B cell (primary cell): ENCODE data around the gene NUDT15. TPM values are rescaled to one million over a fixed set of nuclear protein-coding genes. Genes with fewer than 3 reads are reported as not detected.

Experiments used
- ATAC-seq: fragments of 200-7000 bp; cut with Tn5 transposase; one replicate; pipeline ENCODE4 v1.10.0; 2021; ENCODE audit warnings: low read depth, mild to moderate bottlenecking, moderate number of reproducible peaks, moderate library complexity
- CTCF ChIA-PET: fragments of 350-600 bp; sonication (Branson Sonifier 250); formaldehyde crosslinking; loops from one replicate; lab custom pipeline; 2021; ENCODE audit warnings: antibody characterized with exemption, inconsistent platforms; lab: Charles Lee
- POLR2A ChIA-PET: fragments of 350-600 bp; sonication (Branson Sonifier 250); formaldehyde crosslinking; loops from one replicate; lab custom pipeline; 2021; ENCODE audit warnings: antibody characterized with exemption; lab: Charles Lee
- DNase-seq: peaks from one replicate; pipeline ENCODE4 v3.0.0; 2013
- H2AFZ ChIP-seq: 2 replicates; pipeline ENCODE4 v1.6.1; 2012; ENCODE audit warnings: mild to moderate bottlenecking, low read depth, low read length; ENCODE audit not compliant: insufficient read depth, poor library complexity, severe bottlenecking
- H3K27ac ChIP-seq, 2 donors: 1 replicate in 1 of 2; 2 replicates in 1 of 2; pipeline ENCODE4 v1.5.1; 2012 to 2013; ENCODE audit warnings: low read length in 2 of 2, mild to moderate bottlenecking in 2 of 2, moderate library complexity in 1 of 2
- H3K27me3 ChIP-seq, 4 experiments: fragments of 200-600 bp in 1 of 4; sonication (generic) in 1 of 4; replicated peaks in 1 of 4; 1 replicate in 2 of 4; 2 replicates in 2 of 4; pipeline versions ENCODE4 v1.6.1 to v1.7.0; 2013 to 2016; ENCODE audit warnings: low read length in 3 of 4, mild to moderate bottlenecking in 2 of 4, mixed read lengths in 1 of 4, moderate library complexity in 1 of 4; ENCODE audit not compliant: insufficient read depth in 4 of 4, control insufficient read depth in 3 of 4; ENCODE audit errors: control extremely low read depth in 1 of 4
- H3K36me3 ChIP-seq, 2 experiments: replicated peaks in 1 of 2; 1 replicate in 1 of 2; 2 replicates in 1 of 2; pipeline versions ENCODE4 v1.6.1 to v1.7.1; 2013; ENCODE audit warnings: low read length in 1 of 2; ENCODE audit not compliant: insufficient read depth in 2 of 2, control insufficient read depth in 1 of 2; ENCODE audit errors: control extremely low read depth in 1 of 2, extremely low read depth in 1 of 2
- H3K4me1 ChIP-seq, 2 donors: fragments of 200-600 bp in 1 of 2; sonication (generic) in 1 of 2; 1 replicate in 1 of 2; 2 replicates in 1 of 2; pipeline versions ENCODE4 v1.5.1 to v1.6.1; 2013 to 2017; ENCODE audit warnings: low read length in 2 of 2; ENCODE audit not compliant: control insufficient read depth in 2 of 2, insufficient read depth in 2 of 2
- H3K4me2 ChIP-seq: replicated peaks from 2 replicates; pipeline ENCODE3; 2012; ENCODE audit warnings: mild to moderate bottlenecking, low read depth, low read length; ENCODE audit not compliant: poor library complexity, severe bottlenecking
- H3K4me3 ChIP-seq, 5 experiments: fragments of 200-600 bp in 1 of 5; sonication (generic) in 1 of 5; 1 replicate in 3 of 5; 2 replicates in 2 of 5; pipeline versions ENCODE4 v1.5.1 to v1.7.0; 2011 to 2016; ENCODE audit warnings: low read length in 4 of 5, mild to moderate bottlenecking in 4 of 5, low read depth in 2 of 5, control low read depth in 1 of 5, moderate library complexity in 1 of 5; ENCODE audit not compliant: insufficient read depth in 1 of 5; ENCODE audit errors: control extremely low read depth in 1 of 5, extremely low read depth in 1 of 5
- H3K79me2 ChIP-seq: fragments of 200-600 bp; sonication (generic); one replicate; pipeline ENCODE4 v1.6.0; 2016; ENCODE audit warnings: low read length; ENCODE audit not compliant: control insufficient read depth, insufficient read depth
- H3K9ac ChIP-seq: fragments of 200-600 bp; sonication (generic); 2 replicates; pipeline ENCODE4 v1.6.1; 2017; ENCODE audit warnings: mild to moderate bottlenecking, low read length, moderate library complexity
- H3K9me3 ChIP-seq, 3 donors: one replicate each; pipeline versions ENCODE4 v1.6.1 to v1.7.1; 2013; ENCODE audit warnings: low read length in 2 of 3; ENCODE audit not compliant: control insufficient read depth in 2 of 3, insufficient read depth in 1 of 3; ENCODE audit errors: control extremely low read depth in 1 of 3
- H4K20me1 ChIP-seq: 2 replicates; pipeline ENCODE4 v1.6.0; 2012; ENCODE audit warnings: mild to moderate bottlenecking, low read length; ENCODE audit not compliant: insufficient read depth, control insufficient read depth, poor library complexity, severe bottlenecking
- H3K27ac Mint-ChIP-seq: one replicate; pipeline ENCODE4 v1.8.0; 2021; ENCODE audit warnings: mixed read lengths
- H3K27me3 Mint-ChIP-seq: one replicate; pipeline ENCODE4 v1.8.0; 2021; ENCODE audit warnings: mixed read lengths
- H3K4me1 Mint-ChIP-seq: one replicate; pipeline ENCODE4 v1.8.0; 2021; ENCODE audit warnings: mixed read lengths
- H3K4me3 Mint-ChIP-seq: one replicate; pipeline ENCODE4 v1.8.0; 2021; ENCODE audit warnings: mixed read lengths
- H3K9me3 Mint-ChIP-seq: one replicate; pipeline ENCODE4 v1.8.0; 2022; ENCODE audit warnings: mixed read lengths; ENCODE audit not compliant: insufficient read depth
- CTCF ChIP-seq: fragments of 200-600 bp; IDR thresholded peaks from one replicate; pipeline ENCODE4 v1.8.0; 2022; ENCODE audit warnings: antibody characterized with exemption, mild to moderate bottlenecking
- EZH2 ChIP-seq: IDR thresholded peaks from 2 replicates; pipeline ENCODE4 v1.6.1; 2012; ENCODE audit warnings: borderline replicate concordance, low read depth, mild to moderate bottlenecking, moderate library complexity, low read length; ENCODE audit not compliant: insufficient read depth, poor library complexity, severe bottlenecking
- WGBS: methylation state at CpG from one replicate; pipeline ENCODE4 v1.1.5; 2013; ENCODE audit warnings: missing lambda C conversion rate; ENCODE audit not compliant: insufficient coverage; 5-methylcytosine and 5-hydroxymethylcytosine counted together
- intact Hi-C: fragments of 100-400 bp; cut with micrococcal nuclease; formaldehyde crosslinking; loops from one replicate; pipeline ENCODE4 v1.10.0; 2022
- polyA plus RNA-seq: library from polyadenylated mRNA; depleted of rRNA; stranded (reverse); fragments of >200 nt; gene quantifications from 2 replicates; pipeline ENCODE4 v1.2.3, GENCODE V29; 2012
- total RNA-seq, 2 donors: library from RNA; stranded (reverse); fragments of 120-200 nt in 1 of 2; gene quantifications; 1 replicate in 1 of 2; 2 replicates in 1 of 2; pipeline versions ENCODE4 v1.2.3 to v1.2.4, GENCODE V29; 2013 to 2022

The NUDT15 gene
- total and polyA plus RNA-seq, 2 donors (not counting 1 experiment from before 2014, with no cell fraction given): 4.2 to 6.0 TPM

DNA sequence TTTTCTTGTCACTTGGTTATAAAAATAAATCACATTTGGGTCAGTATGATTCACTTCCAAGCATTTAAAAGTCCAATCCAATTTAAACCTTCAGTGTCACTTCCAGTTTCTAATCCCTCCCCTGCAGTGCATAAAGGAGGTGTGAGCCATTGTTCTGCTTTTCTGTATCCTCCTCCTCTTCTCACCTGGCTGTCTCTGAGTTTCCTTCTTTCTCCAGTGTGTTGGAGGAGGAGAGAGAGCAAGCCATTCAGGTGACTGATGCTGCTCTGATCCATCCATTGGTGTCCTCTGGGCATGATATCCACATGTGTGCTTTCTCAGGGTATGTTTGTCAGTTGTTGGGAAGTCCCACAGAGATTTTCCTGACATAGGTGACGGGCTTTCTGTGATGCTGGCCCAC, 1.2 kb downstream of the NUDT15 start:
- peak overlapping the region; percentile 96 for H3K9ac ChIP-seq
- H3K27me3 ChIP-seq: no peaks in the 10 kb centered on the region
- Mint-ChIP-seq H3K9me3 (no peaks in the 10 kb centered on the region), H3K4me1 (peaks cover 22% of the 10 kb centered on the region), H3K27ac (peak overlapping the region; percentile 96), H3K27me3 (no peaks in the 10 kb centered on the region), H3K4me3 (peak overlapping the region; percentile 96)
- H4K20me1 ChIP-seq: no peaks in the 10 kb centered on the region
- peak overlapping the region; percentile 81 for H3K4me2 ChIP-seq
- H3K36me3 ChIP-seq: peaks cover 0 to 6% of the 10 kb centered on the region in 2 experiments
- intact Hi-C loops: loop anchor here (1.0 to 5.0 kb wide), 10 partner anchors 37 to 1754 kb away; partner anchors contain the start of genes CAB39L, FNDC3A, ITM2B and KPNA3
- ChIA-PET POLR2A (interaction anchor here (1.9 kb wide), 1 partner anchor 56 kb away, joined by 6 read pairs; the partner anchor contains the start of gene MED4), CTCF (interaction anchor here (0.6 to 3.0 kb wide), 11 partner anchors 10 to 730 kb away, joined by 3 to 19 read pairs (median 5); partner anchors contain the start of genes ITM2B, MED4 and RCBTB2)
- no peak overlapping the region for H2AFZ ChIP-seq
- DNase-seq (peak; percentile 55), ATAC-seq (no peak)
- H3K4me3 ChIP-seq: no peak overlapping the region
- WGBS: 88% methylated on average over 1 of the region's 1 CpG
- H3K9me3 ChIP-seq: no peaks in the 10 kb centered on the region
- H3K27ac ChIP-seq: peak overlapping the region; percentile 96 to 98
- TF ChIP-seq CTCF (no peak), EZH2 (no peak)
- H3K4me1 ChIP-seq: peaks cover 13 to 18% of the 10 kb centered on the region in 2 donors
- H3K79me2 ChIP-seq: peaks cover 6% of the 10 kb centered on the region

DNA sequence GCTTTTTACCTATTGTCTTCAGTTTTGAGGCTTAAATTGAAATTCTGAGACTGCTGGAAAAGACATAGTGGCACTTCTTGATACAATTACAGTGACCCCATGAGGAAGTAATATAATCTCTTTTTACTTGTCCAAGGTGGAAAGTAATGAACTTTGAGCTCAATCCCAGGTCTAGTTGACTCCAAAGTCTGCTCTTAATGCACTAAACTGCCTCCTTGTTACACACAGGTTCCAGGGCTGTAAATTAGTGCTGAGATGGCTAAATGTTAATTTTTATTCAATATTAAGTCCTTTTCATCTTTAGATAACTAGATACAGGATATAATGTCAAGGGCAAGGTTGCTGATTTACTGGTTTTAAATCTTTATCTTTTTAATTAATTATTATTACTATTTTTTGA, 2.5 kb downstream of the NUDT15 start:
- peaks cover 22% of the 10 kb centered on the region for H3K4me1 Mint-ChIP-seq
- Histone ChIP-seq H4K20me1 (no peaks in the 10 kb centered on the region), H3K4me3 (no peak overlapping the region), H3K27ac (no peak overlapping the region), H3K9ac (no peak overlapping the region), H3K4me1 (peaks cover 13 to 18% of the 10 kb centered on the region in 2 donors), H3K4me2 (no peak overlapping the region), H3K27me3 (no peaks in the 10 kb centered on the region), H3K79me2 (no peaks in the 10 kb centered on the region), H3K36me3 (peaks cover 0 to 6% of the 10 kb centered on the region in 2 experiments), H2AFZ (no peak overlapping the region), H3K9me3 (no peaks in the 10 kb centered on the region)
- intact Hi-C loops: no loop called here
- ATAC-seq (no peak), DNase-seq (no peak)
- H3K27ac Mint-ChIP-seq: no peak overlapping the region
- CTCF ChIA-PET: interaction anchor here (1.4 kb wide), 1 partner anchor 33 kb away, joined by 3 read pairs; no protein-coding TSS in a partner anchor
- H3K27me3 Mint-ChIP-seq: no peaks in the 10 kb centered on the region
- H3K4me3 Mint-ChIP-seq: peak overlapping the region; percentile 45
- no peak for TF ChIP-seq EZH2
- TF ChIP-seq CTCF: no peak
- POLR2A ChIA-PET: interaction anchor here (1.0 kb wide), 1 partner anchor 39 kb away, joined by 3 read pairs; no protein-coding TSS in a partner anchor
- H3K9me3 Mint-ChIP-seq: no peaks in the 10 kb centered on the region
